Activated T-helper 1 cell treated with anti-CD3 and anti-CD28 coated beads, Interleukin-2, amount 50 U/mL, for 16 hours (primary cell): ENCODE measurements around the gene CDK6.

Experiments
- DNase-seq, 2 donors: peaks; one replicate each; pipeline ENCODE4 v3.0.0-alpha.2; 2020; ENCODE audit warnings: low read depth in 1 of 2, low spot score in 1 of 2

Gene CDK6

DNA sequence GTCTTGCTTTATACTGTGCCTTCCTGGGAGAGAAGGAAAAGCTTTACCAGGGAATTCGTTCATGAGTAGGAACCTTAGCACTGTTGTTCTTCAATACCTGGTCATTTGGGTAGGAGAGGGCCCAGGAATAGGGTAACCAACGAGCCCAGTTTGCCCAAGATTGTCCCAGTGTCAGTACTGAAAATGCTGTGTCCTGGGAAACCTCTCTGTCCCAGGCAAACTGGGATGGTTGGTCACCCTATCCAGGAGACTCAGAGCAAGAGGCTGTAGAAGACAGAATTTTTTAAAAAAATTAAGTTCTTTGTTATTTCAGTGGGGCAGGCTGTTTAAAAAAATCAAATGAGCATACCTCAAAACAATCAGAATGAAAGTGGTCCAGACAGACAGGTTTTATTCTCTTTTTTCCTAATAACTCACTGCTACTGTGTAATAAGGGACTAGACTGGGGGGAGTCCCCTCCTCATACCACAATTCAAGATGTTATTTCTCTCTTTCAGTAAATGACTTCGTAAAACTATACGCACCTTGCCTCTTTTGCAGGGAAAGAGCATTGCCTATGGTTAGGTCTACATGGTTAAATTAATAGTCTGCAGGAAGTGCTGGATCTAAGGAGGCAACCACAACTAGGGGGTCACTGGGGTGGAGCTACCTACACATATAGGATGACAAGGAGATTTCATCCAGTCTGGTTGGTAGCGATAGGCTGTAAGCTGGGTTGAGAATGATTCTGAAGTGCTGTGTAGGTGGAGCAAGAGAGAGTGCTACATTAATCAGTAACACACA is 205.1 kb downstream of the CDK6 start:
- DNase-seq: no peak

DNA sequence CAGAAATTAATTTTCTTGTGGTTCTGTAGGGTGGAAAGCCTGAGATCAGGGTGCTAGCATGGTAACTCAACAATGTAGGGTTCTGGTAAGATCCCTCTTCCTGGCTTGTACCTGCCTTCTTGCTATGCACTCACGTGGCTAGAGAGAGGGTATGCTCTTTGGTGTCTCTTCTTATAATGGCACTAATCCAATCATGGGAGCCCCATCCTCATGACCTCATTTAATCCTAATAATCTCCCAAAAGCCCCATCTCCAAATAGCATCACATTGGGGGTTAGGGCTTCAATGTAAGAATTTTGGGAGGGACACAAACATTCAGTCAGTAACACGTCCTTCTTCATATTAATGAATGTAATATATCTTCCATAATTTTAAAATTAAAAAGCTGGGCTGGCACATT is 206.6 kb downstream of the CDK6 start:
- no peak for DNase-seq

GRCh38 chr7:92627956-92628355 is 208.4 kb downstream of the CDK6 start:
- DNase-seq: no peak

DNA sequence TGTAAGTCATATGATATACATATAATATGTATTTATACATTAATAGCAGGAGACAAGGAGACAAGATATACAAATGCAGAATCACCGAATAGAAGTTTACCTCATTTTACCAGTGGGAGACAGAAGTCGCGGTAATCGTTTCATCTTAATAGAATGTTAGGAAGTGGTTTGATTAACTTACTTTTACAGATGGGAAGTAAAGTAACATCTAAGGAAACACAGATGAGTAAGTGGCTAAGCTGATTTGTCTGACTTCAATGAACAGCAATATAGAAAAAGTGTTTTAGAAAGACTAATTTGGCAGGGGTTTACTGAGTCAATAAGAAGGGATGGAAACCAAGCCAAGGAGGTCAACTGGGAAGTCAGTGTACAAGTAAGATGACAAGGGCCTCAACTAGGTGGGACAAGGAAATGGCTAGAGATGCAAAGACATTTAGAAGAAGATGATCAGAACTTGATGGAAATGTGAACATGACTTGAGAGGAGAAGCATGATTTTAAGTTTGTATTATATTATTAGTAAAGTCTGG is 210.0 kb downstream of the CDK6 start:
- DNase-seq: no peak

DNA sequence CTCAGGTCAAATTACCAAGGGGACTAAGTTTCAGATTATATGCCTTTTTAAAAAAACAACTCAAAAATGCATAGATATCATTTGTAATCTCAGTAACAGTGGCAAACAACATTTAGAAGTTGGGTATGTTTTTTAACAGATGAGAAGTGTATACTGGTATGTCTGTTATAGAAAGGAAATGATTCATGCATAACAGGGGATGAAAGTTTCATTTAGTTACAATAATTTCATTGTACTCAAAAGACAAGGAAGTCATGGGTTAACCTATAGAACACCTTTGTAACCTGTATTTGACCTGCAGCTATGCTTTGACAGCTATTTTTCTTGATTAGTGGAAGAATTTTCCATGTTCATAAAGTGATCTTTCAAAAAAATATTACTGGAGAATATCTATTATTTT is 210.8 kb downstream of the CDK6 start:
- no peak for DNase-seq

DNA sequence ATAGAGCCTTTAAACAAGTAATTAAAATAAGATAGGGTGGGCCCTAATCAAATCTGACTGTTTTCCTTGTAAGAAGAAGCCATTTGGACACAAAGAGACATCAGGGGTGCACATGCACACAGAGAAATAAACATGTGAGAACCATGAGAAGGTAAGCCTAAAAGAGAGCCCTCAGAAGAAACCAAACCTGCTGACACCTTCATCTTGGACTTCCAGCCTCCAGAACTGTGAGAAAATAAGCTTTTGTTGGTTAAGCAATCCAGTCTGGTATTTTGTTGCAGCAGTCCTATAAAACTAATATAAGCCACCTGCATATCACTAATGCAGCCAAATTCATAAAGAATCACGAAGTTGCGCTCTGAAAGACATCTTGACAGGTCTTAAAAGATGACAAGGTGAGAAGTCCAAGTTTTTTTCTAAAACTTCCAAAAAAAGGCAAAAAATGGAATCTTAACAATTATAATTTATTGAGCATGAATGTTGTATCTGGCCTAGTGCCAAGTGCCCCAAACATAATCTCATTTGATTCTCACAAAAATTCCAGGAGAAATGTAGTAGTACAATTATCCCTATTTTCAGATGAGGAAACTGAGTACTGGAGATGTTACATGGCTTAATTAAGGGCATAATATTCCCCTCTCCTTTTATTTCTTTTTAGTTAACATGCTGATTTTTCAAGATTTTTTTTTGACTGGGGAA is 211.9 kb downstream of the CDK6 start:
- DNase-seq: no peak

DNA sequence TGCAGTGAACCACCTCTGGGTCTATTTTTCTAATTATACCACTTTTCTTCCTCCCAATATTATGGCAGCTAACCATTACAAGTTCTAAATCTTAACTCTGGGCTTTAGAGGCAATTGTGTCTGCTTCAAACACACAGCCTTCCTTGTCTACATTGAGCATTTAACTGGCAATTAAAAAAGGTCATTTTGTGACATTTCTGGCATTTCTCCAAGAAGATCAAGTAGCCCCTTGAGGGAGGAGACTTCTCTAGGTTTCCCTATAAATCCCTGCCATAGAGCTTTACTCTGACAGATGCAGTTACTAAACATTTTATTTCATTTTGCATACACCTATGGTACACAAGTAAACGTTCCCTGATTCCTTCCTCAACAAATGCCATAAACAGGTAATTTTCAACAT is 212.8 kb downstream of the CDK6 start:
- DNase-seq: no peak

DNA sequence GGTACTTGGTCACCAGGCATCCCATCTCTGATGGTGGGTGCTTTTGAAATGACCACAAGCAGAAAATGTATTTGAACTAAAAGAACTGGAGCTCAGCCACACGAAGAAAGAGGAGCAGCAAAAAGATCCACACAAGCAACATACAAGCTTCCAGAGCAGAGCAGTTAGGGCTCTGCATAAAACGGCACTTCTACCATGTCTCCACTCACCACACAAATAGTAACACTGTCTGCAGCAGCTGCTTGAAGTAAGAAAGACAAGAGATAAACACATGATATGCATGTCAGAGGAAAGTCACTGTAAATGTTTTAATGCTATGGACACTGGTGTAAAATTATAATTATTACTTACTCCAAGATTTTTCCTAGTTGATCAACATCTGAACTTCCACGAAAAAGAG is 213.7 kb downstream of the CDK6 start:
- DNase-seq: no peak

- no peak for DNase-seq
Observed at GRCh38 chr7:92622030-92622429, 214.3 kb downstream of the CDK6 start.

GRCh38 chr7:92621561-92622023 is 214.8 kb downstream of the CDK6 start:
- no peak for DNase-seq

GRCh38 chr7:92621026-92621540 is 215.3 kb downstream of the CDK6 start:
- peak in 1 of 2 donors; percentile 57 for DNase-seq

GRCh38 chr7:92615861-92616260 is 220.5 kb downstream of the CDK6 start:
- no peak for DNase-seq

DNA sequence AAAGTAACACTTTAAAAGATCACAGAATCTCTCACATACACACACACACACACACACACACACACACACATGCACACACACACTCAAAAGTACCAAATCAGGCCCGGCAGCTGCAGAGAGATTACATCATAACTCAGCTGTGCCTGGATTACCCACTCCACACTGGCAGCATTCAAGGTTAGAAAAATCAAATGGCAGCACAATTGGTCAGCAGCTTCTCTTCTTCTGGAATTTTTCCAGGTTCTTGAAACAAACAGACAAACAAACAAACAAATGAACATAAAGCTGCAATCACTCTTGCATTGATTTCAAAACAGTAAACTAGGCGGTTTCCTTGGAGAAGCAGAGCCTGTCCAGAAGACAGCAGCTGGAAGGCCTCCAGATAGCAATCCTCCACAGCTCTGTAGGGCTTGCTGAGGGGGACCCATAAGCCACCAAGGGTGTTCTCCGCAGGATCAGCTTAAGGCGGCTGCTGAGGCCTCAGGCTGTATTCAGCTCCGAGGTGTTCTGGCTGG is 221.7 kb downstream of the CDK6 start:
- no peak for DNase-seq

GRCh38 chr7:92613720-92614119 is 222.7 kb downstream of the CDK6 start:
- DNase-seq: no peak

- DNase-seq: no peak
Observed at GRCh38 chr7:92613214-92613613, 223.2 kb downstream of the CDK6 start.

DNA sequence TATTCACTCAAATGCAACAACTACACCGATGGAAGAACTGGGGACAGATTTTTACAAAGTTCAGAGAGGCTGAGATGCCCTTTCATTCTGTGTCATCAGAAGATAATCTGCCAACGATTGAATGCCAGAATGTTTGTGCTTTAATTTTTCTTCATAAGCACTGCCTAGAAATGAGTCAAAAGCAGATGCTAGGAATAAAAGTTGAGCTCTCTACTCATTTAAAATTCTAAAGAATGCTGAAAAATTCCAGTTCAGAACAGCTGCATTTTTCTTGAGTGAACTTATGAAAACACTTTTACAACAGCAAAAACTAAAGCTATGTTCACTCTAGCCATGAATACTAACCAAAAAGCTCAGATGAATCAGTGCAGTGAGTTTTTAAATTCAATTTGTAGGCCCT is 223.9 kb downstream of the CDK6 start:
- no peak for DNase-seq

DNA sequence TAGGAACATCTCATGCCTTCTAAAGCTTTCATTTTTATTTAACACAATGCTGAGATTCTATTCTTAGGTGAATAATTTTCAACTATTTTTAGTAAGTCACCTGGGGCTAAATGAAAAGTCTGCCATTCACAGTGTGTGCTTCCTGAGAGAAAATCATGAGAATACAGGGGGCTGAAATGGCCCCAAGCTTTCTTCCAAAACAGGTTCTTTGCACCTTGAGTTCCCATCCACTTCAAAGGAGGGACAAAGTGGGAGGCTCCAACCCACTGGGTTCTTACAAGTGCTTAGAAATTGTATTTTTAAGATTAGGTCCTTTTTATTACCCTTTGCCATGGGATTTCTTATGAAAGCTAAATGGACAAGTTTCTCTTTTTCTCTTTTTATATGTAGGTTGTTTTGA is 224.6 kb downstream of the CDK6 start:
- no peak for DNase-seq

- no peak for DNase-seq
Observed at GRCh38 chr7:92609921-92610518, 226.4 kb downstream of the CDK6 start.

DNA sequence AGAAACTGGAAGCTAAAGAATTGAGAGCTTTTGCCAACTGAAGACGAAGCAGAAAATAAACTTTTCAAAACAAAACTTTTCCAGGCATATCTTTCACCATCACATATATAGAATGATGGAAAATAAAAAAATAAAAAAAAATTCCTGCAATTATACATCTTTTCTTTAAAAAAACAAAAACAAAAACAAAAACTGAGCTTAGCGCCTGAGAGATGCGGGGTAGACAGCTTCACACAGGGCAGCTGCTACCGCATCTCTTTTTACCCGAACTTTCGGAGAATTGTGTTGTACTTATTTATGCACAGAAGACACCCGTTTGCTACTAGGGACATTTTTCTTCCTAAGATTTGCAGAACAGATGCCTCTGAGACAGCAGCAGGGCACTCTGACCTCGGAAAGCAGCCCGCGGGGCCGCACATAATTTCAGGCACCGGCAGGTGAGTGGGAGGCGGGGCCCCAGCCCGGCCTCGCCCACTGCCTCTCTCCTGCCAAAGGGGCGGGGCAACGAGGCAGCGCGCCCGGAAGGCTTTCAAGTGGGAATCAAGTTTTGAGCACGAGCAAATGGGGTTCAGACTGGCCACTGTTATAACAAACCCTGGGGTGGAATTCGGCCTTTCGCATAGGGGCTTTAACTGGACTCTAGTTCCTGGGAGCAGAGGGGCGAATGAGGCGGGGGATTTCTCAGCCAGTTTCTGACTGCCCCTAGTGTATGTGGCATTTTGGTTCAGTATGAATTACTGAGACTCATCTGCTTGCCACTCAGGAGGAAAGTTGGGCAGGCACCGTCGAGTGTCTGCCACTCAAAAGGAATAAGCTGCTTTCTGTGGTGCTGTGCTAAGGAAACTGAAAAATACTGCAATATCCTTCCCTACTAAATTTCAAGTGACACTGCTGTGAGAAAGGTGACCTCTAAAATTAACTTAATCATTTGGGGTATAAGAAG is 227.7 kb downstream of the CDK6 start:
- DNase-seq: no peak

DNA sequence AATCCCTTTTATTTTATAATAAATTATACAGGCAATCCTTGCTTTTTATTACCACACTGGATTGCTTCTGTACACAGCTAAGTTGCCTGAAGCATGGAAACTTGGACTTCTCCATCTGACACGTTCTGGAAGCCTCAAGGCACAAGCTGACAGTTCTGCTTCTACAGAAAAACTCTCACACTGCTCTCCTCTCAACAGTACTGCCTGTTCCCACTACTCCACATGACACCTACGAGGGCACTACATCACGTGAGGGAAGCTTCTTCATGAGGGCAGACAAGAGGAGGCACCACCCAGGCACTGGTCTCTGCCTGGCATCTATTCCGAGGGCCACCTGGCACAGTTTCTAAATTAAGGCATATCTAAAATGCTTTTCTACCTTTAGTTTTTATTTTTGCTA is 229.4 kb downstream of the CDK6 start:
- DNase-seq: no peak
